Heart left ventricle (tissue), 13 donors: ENCODE results near the gene SFSWAP.

ENCODE experiments used
- CTCF ChIP-seq, 12 donors: fragments of 200-600 bp; sonication (generic) in 4 of 12; IDR thresholded peaks; one replicate each; pipeline versions ENCODE4 v1.5.0 to v1.8.0; 2018 to 2022; ENCODE audit warnings: antibody characterized with exemption in 12 of 12, mild to moderate bottlenecking in 5 of 12
- POLR2A ChIP-seq, 2 donors: fragments of 450-650 bp; IDR thresholded peaks; one replicate each; pipeline ENCODE4 v1.6.1; 2017; ENCODE audit warnings: antibody characterized with exemption in 2 of 2, mild to moderate bottlenecking in 2 of 2, moderate library complexity in 2 of 2
- donor health status: ischemic (EF 13 %, LVEDD 7.1; RV severe dilation, severe dysfunction).
- donor health status: DM: no; HTN: yes; CAD: no.
- donor health status: DM: no; HTN: no; CAD: no.
- donor health status: ischemic (EF 25% LVEDD 6.9; RV normal size, moderate dysfunction).
- donor health status: ischemic (EF 25% LVEDD 5.7; RV mildly dilated, moderate dysfunction).
- donor health status: ischemic (EF 35%, LVEDD 5.7; RV mildly dilated, moderate dysfunction).
- donor health status: nonischemic (EF 11% LVEDD 7.7; RV severe dilation, severe dysfunction).
- donor health status: DM: yes; HTN: yes; CAD: no.
- donor health status: PGD.
- donor health status: ischemic (EF 29% LVEDD 5.4; RV normal size, mild dysfunction).
- donor health status: nonischemic (EF 23%, LVEDD 6.1; RV moderate dilation, normal function).

GRCh38 chr12:131833896-131834641 lies 123.2 kb downstream of the SFSWAP start:
- TF ChIP-seq POLR2A (IDR thresholded peaks at IDR 0.05) (no peak), CTCF (IDR thresholded peaks at IDR 0.05) (peak in 2 of 12 donors; percentile 16 to 22)
